A549 (cell line): Measurements from ENCODE around the gene POLR3GL. TPM values are rescaled to one million over a fixed set of nuclear protein-coding genes. Genes with fewer than 3 reads are reported as not detected.

Experiments used
- BCL3 ChIP-seq: fragments of >200 bp; sonication (Bioruptor Twin); formaldehyde crosslinking; IDR thresholded peaks from 3 replicates; pipeline ENCODE4 v1.6.1; 2016
- BHLHE40 ChIP-seq: IDR thresholded peaks from 2 replicates; pipeline ENCODE4 v1.6.1; 2012; ENCODE audit warnings: low read depth, low read length, inconsistent platforms
- CEBPB ChIP-seq, 2 experiments: fragments of >200 bp in 1 of 2; sonication (Bioruptor Twin) in 1 of 2; formaldehyde crosslinking in 1 of 2; IDR thresholded peaks; 2 replicates each; pipeline ENCODE4 v1.6.1; 2012 to 2016
- CHD4 ChIP-seq: fragments of 200-600 bp; sonication (generic); IDR thresholded peaks from 2 replicates; pipeline ENCODE4 v1.6.1; 2016; ENCODE audit warnings: antibody characterized with exemption, mild to moderate bottlenecking, borderline replicate concordance
- EHMT2 ChIP-seq: fragments of 200-600 bp; sonication (generic); IDR thresholded peaks from 2 replicates; pipeline ENCODE4 v1.6.1; 2016; ENCODE audit warnings: antibody characterized with exemption, low read depth, mild to moderate bottlenecking, moderate library complexity
- ELK1 ChIP-seq: fragments of 150-350 bp; IDR thresholded peaks from 2 replicates; pipeline ENCODE4 v1.6.1; 2014; ENCODE audit warnings: low read depth, mild to moderate bottlenecking, low read length
- EP300 ChIP-seq, 2 experiments: fragments of >200 bp; sonication (Bioruptor Twin); formaldehyde crosslinking; IDR thresholded peaks; 2 replicates in 1 of 2; 3 replicates in 1 of 2; pipeline ENCODE4 v1.6.1; 2016 to 2017
- ESRRA ChIP-seq: fragments of 150-350 bp; IDR thresholded peaks from 2 replicates; pipeline ENCODE4 v1.6.1; 2014; ENCODE audit warnings: mild to moderate bottlenecking, low read length, borderline replicate concordance
- FOSB ChIP-seq: fragments of 250-450 bp; sonication (Bioruptor Pico); IDR thresholded peaks from 2 replicates; pipeline ENCODE4 v1.5.0; 2020; ENCODE audit warnings: mild to moderate bottlenecking, moderate library complexity
- FOSL2 ChIP-seq, 2 experiments: fragments of 450-650 bp in 1 of 2; fragments of >200 bp in 1 of 2; sonication (Bioruptor Twin) in 1 of 2; formaldehyde crosslinking; IDR thresholded peaks; 2 replicates each; pipeline versions ENCODE4 v1.5.0 to v1.6.1; 2016 to 2020; ENCODE audit warnings: mild to moderate bottlenecking in 1 of 2, moderate library complexity in 1 of 2
- HES2 ChIP-seq: fragments of >200 bp; sonication (Bioruptor Twin); formaldehyde crosslinking; IDR thresholded peaks from 2 replicates; pipeline ENCODE4 v1.6.1; 2016
- HEYL ChIP-seq: fragments of 250-450 bp; sonication (Bioruptor Pico); IDR thresholded peaks from 2 replicates; pipeline ENCODE4 v1.8.0; 2021; ENCODE audit warnings: mild to moderate bottlenecking, moderate library complexity
- HOXB13 ChIP-seq: fragments of 250-450 bp; sonication (Bioruptor Pico); IDR thresholded peaks from 2 replicates; pipeline ENCODE4 v1.5.0; 2020; ENCODE audit warnings: low read depth, mild to moderate bottlenecking, moderate library complexity
- KDM1A ChIP-seq: fragments of 200-600 bp; sonication (generic); IDR thresholded peaks from 2 replicates; pipeline ENCODE4 v1.6.1; 2016; ENCODE audit warnings: low read depth, mild to moderate bottlenecking
- MAZ ChIP-seq: fragments of 150-350 bp; IDR thresholded peaks from 2 replicates; pipeline ENCODE4 v1.6.1; 2014; ENCODE audit warnings: antibody characterized with exemption, low read depth, low read length, borderline replicate concordance
- MYC ChIP-seq: IDR thresholded peaks from 2 replicates; pipeline ENCODE4 v1.6.1; 2012; ENCODE audit warnings: mild to moderate bottlenecking, inconsistent platforms, low read length, improper control_type of control experiment, borderline replicate concordance
- NFE2L2 ChIP-seq: fragments of 150-350 bp; conservative IDR thresholded peaks from 2 replicates; pipeline ENCODE4 v1.6.1; 2014; ENCODE audit warnings: low read length
- NPAS2 ChIP-seq: fragments of 250-450 bp; sonication (Bioruptor Pico); IDR thresholded peaks from 2 replicates; pipeline ENCODE4 v1.8.0; 2022; ENCODE audit warnings: mild to moderate bottlenecking, moderate library complexity, borderline replicate concordance
- NR3C1 ChIP-seq: fragments of >200 bp; sonication (Bioruptor Twin); formaldehyde crosslinking; IDR thresholded peaks from 3 replicates; pipeline ENCODE4 v1.6.1; 2017
- PHF8 ChIP-seq: fragments of 200-600 bp; sonication (generic); IDR thresholded peaks from 2 replicates; pipeline ENCODE4 v1.6.1; 2016; ENCODE audit warnings: low read depth, mild to moderate bottlenecking, antibody characterized with exemption, moderate library complexity, borderline replicate concordance
- POLR2A ChIP-seq: IDR thresholded peaks from 2 replicates; pipeline ENCODE4 v1.6.1; 2012; ENCODE audit warnings: mild to moderate bottlenecking, low read length
- POLR2AphosphoS2 ChIP-seq: conservative IDR thresholded peaks from 2 replicates; pipeline ENCODE4 v1.6.1; 2012; ENCODE audit warnings: low read length, improper control_type of control experiment, inconsistent platforms
- RAD21 ChIP-seq, 2 experiments: fragments of >200 bp in 1 of 2; sonication (Bioruptor Twin) in 1 of 2; formaldehyde crosslinking in 1 of 2; IDR thresholded peaks in 1 of 2; conservative IDR thresholded peaks in 1 of 2; 2 replicates in 1 of 2; 3 replicates in 1 of 2; pipeline ENCODE4 v1.6.1; 2012 to 2018; ENCODE audit warnings: inconsistent platforms in 1 of 2
- RARB ChIP-seq: fragments of 250-450 bp; sonication (Bioruptor Pico); IDR thresholded peaks from 2 replicates; pipeline ENCODE4 v1.8.0; 2021; ENCODE audit warnings: mild to moderate bottlenecking, moderate library complexity
- RCOR1 ChIP-seq: fragments of 150-350 bp; IDR thresholded peaks from 2 replicates; pipeline ENCODE4 v1.6.1; 2014; ENCODE audit warnings: antibody characterized with exemption, low read length, low read depth
- REST ChIP-seq: fragments of 200-600 bp; sonication (generic); IDR thresholded peaks from 2 replicates; pipeline ENCODE4 v1.6.1; 2016; ENCODE audit warnings: antibody characterized with exemption, mild to moderate bottlenecking, moderate library complexity
- RFX5 ChIP-seq: fragments of 450-650 bp; IDR thresholded peaks from 2 replicates; pipeline ENCODE4 v1.7.1; 2014; ENCODE audit warnings: antibody characterized with exemption, mild to moderate bottlenecking, moderate library complexity
- SREBF2 ChIP-seq: fragments of 450-650 bp; IDR thresholded peaks from 2 replicates; pipeline ENCODE4 v1.6.1; 2014; ENCODE audit warnings: mild to moderate bottlenecking, moderate library complexity
- TP53 ChIP-seq: fragments of 250-450 bp; sonication (Bioruptor Pico); IDR thresholded peaks from 2 replicates; pipeline ENCODE4 v1.5.0; 2021; ENCODE audit warnings: mild to moderate bottlenecking, moderate library complexity
- ZC3H11A ChIP-seq: fragments of 450-650 bp; IDR thresholded peaks from 2 replicates; pipeline ENCODE4 v1.6.1; 2014; ENCODE audit warnings: antibody characterized with exemption, mild to moderate bottlenecking
- ZFP36 ChIP-seq: fragments of 450-650 bp; IDR thresholded peaks from 2 replicates; pipeline ENCODE4 v1.6.1; 2014; ENCODE audit warnings: borderline replicate concordance; ENCODE audit not compliant: partially characterized antibody
- ZNF302 ChIP-seq: fragments of 250-450 bp; sonication (Bioruptor Pico); IDR thresholded peaks from 2 replicates; pipeline ENCODE4 v1.9.0; 2021; ENCODE audit warnings: inconsistent platforms, mild to moderate bottlenecking, moderate library complexity
- polyA plus RNA-seq, 4 experiments: library from polyadenylated mRNA; depleted of rRNA in 3 of 4; stranded (reverse); fragments of >200 nt; fragmentation: RNase III in 1 of 4; extraction: RNeasy Plus Mini Kit Qiagen cat#74134 plus additional on column Dnase treatment in 1 of 4; gene quantifications; 2 replicates in 3 of 4; 3 replicates in 1 of 4; pipeline ENCODE4 v1.2.3, GENCODE V29; 2011 to 2017

The POLR3GL gene
- polyA plus RNA-seq, 2 of the 4 experiments (the other 2 are of a cell fraction), result 12.6 to 15.7 TPM

GRCh38 chr1:145927063-145927886, 37.2 kb upstream of the POLR3GL start, which contains the start of gene RBM8A (continued):
- peak; percentile 72 for TF ChIP-seq REST
- peak; percentile 15 to 20; a peak in 1 of 5 replicates for TF ChIP-seq RAD21 (conservative IDR thresholded peaks at IDR 0.05 in 1 of 2, IDR thresholded peaks at IDR 0.05 in 1 of 2)
- TF ChIP-seq EHMT2, result no peak
- 0 out of 2 replicates have a peak, but pooled peaks have one; percentile 17 for TF ChIP-seq FOSB
- no peak for TF ChIP-seq RFX5
- no peak for TF ChIP-seq POLR2AphosphoS2
- peak; percentile 95 for TF ChIP-seq BCL3
- TF ChIP-seq NR3C1, result no peak
- TF ChIP-seq NFE2L2, result no peak
- TF ChIP-seq CEBPB (IDR thresholded peaks at IDR 0.05), result no peak
- TF ChIP-seq SREBF2, result no peak
- TF ChIP-seq RARB (CRISPR knock-in tag), result no peak
- TF ChIP-seq EP300 (IDR thresholded peaks at IDR 0.05), result no peak
- TF ChIP-seq TP53 (CRISPR knock-in tag), result 0 out of 2 replicates have a peak, but pooled peaks have one; percentile 43
- no peak for TF ChIP-seq RCOR1
- no peak for TF ChIP-seq ELK1
- no peak for TF ChIP-seq BHLHE40
- TF ChIP-seq ZC3H11A, result no peak
- TF ChIP-seq NPAS2 (CRISPR knock-in tag), result no peak
- no peak for TF ChIP-seq ZNF302 (CRISPR knock-in tag)
- no peak for TF ChIP-seq MAZ
- TF ChIP-seq HOXB13 (CRISPR knock-in tag), result no peak
- no peak for TF ChIP-seq KDM1A
- TF ChIP-seq ZFP36, result no peak
- TF ChIP-seq ESRRA, result no peak
- no peak for TF ChIP-seq CHD4
- no peak for TF ChIP-seq HEYL
- peak; percentile 92 for TF ChIP-seq POLR2A
- TF ChIP-seq HES2, result no peak
- TF ChIP-seq MYC, result peak; percentile 50; the same call in 1 of the 2 replicates
- no peak for TF ChIP-seq FOSL2 (IDR thresholded peaks at IDR 0.05)
- TF ChIP-seq FOSL2 (CRISPR knock-in tag; IDR thresholded peaks at IDR 0.05), result no peak
- peak; percentile 98 for TF ChIP-seq PHF8
- TF ChIP-seq, all 56 proteins: peak for 19
